HG03575 (cell line): ENCODE measurements around the gene GALR3.
"Not testable (repeated sequence)": the region's sequence is repeated elsewhere in the genome, so short reads cannot be mapped to it uniquely, and the experiment has no call there.

Source experiments
- ATAC-seq: cut with Tn5 transposase; IDR thresholded peaks from one replicate; pipeline ENCODE4 v1.9.1; 2021; ENCODE audit not compliant: unreplicated experiment, insufficient number of reproducible peaks, low FRiP score; ENCODE audit errors: extremely low read depth

GALR3 gene

GRCh38 chr22:37823134-37823985 lies at the start of gene GALR3:
Gene GALR3 (plus strand): TSS chr22:37823382. CDS start chr22:37823407, 25 bp downstream.
- no peak for ATAC-seq

GRCh38 chr22:37774728-37775127 lies 48.5 kb upstream of the GALR3 start:
- ATAC-seq = no peak

- ATAC-seq = no peak
Measured at GRCh38 chr22:37775785-37776638, 47.2 kb upstream of the GALR3 start.

- no peak for ATAC-seq
Measured at GRCh38 chr22:37776639-37777005, 46.6 kb upstream of the GALR3 start.

GRCh38 chr22:37777122-37777687 lies 46.0 kb upstream of the GALR3 start:
- no peak for ATAC-seq

- ATAC-seq = no peak
Measured at GRCh38 chr22:37778370-37779009, 44.7 kb upstream of the GALR3 start.

- ATAC-seq = no peak
Measured at GRCh38 chr22:37781434-37782059, 41.6 kb upstream of the GALR3 start.

- ATAC-seq = no peak
Measured at GRCh38 chr22:37782340-37783168, 40.6 kb upstream of the GALR3 start.

- ATAC-seq = no peak
Measured at GRCh38 chr22:37784829-37785495, 38.2 kb upstream of the GALR3 start.

- no peak for ATAC-seq
Measured at GRCh38 chr22:37790234-37790633, 32.9 kb upstream of the GALR3 start.

- ATAC-seq = no peak
Measured at GRCh38 chr22:37792494-37792893, 30.7 kb upstream of the GALR3 start.

- no peak for ATAC-seq
Measured at GRCh38 chr22:37794376-37794775, 28.8 kb upstream of the GALR3 start.

GRCh38 chr22:37796079-37796478 lies 27.1 kb upstream of the GALR3 start:
- no peak for ATAC-seq

GRCh38 chr22:37797259-37797658 lies 25.9 kb upstream of the GALR3 start:
- not testable (repeated sequence) for ATAC-seq

GRCh38 chr22:37797874-37798500 lies 25.2 kb upstream of the GALR3 start:
- no peak for ATAC-seq

GRCh38 chr22:37799979-37800378 lies 23.2 kb upstream of the GALR3 start:
- not testable (repeated sequence) for ATAC-seq

GRCh38 chr22:37801946-37802309 lies 21.3 kb upstream of the GALR3 start:
- ATAC-seq = no peak
